Naive thymus-derived CD4-positive, alpha-beta T cell (primary cell): Measurements from ENCODE around the gene FAAH. TPM values are rescaled to one million over a fixed set of nuclear protein-coding genes. Genes with fewer than 3 reads are reported as not detected.

ENCODE experiments used
- ATAC-seq: fragments of 150-1000 bp; cut with Tn5 transposase; 2 replicates; pipeline ENCODE4 v1.10.0; 2021; ENCODE audit warnings: mild to moderate bottlenecking, moderate library complexity
- CTCF ChIA-PET: fragments of 350-600 bp; sonication (Branson Sonifier 250); formaldehyde crosslinking; loops from one replicate; lab custom pipeline; 2021; ENCODE audit warnings: antibody characterized with exemption; lab: Charles Lee
- POLR2A ChIA-PET: fragments of 350-600 bp; sonication (Branson Sonifier 250); formaldehyde crosslinking; loops from one replicate; lab custom pipeline; 2021; ENCODE audit warnings: antibody characterized with exemption, inconsistent platforms; lab: Charles Lee
- DNase-seq, 9 donors: peaks; one replicate each; pipeline versions ENCODE4 v3.0.0 to v3.0.0-alpha.2; 2020 to 2022; ENCODE audit warnings: mixed read lengths in 1 of 9
- H3K27ac ChIP-seq: one replicate; pipeline ENCODE4 v1.7.0; 2013; ENCODE audit warnings: mild to moderate bottlenecking, low read depth, low read length, moderate library complexity
- H3K27me3 ChIP-seq, 2 donors: one replicate each; pipeline ENCODE4 v1.7.0; 2013; ENCODE audit warnings: low read length in 2 of 2, mild to moderate bottlenecking in 2 of 2, moderate library complexity in 2 of 2; ENCODE audit not compliant: control insufficient read depth in 2 of 2, insufficient read depth in 2 of 2
- H3K36me3 ChIP-seq, 3 experiments: 1 replicate in 2 of 3; 2 replicates in 1 of 3; pipeline ENCODE4 v1.7.0; 2013; ENCODE audit warnings: low read length in 3 of 3, mild to moderate bottlenecking in 3 of 3, moderate library complexity in 1 of 3; ENCODE audit not compliant: insufficient read depth in 3 of 3, control insufficient read depth in 2 of 3
- H3K4me1 ChIP-seq, 2 donors: one replicate each; pipeline ENCODE4 v1.7.0; 2013; ENCODE audit warnings: low read length in 2 of 2, mild to moderate bottlenecking in 2 of 2, moderate library complexity in 1 of 2; ENCODE audit not compliant: control insufficient read depth in 2 of 2, insufficient read depth in 2 of 2
- H3K4me3 ChIP-seq: 2 replicates; pipeline ENCODE4 v1.7.0; 2013; ENCODE audit warnings: mild to moderate bottlenecking, low read length
- H3K9me3 ChIP-seq, 3 experiments: 1 replicate in 2 of 3; 2 replicates in 1 of 3; pipeline ENCODE4 v1.7.0; 2013; ENCODE audit warnings: low read length in 3 of 3; ENCODE audit not compliant: control insufficient read depth in 2 of 3
- H3K27ac Mint-ChIP-seq, 9 donors: one replicate each; pipeline ENCODE4 v1.8.0; 2020 to 2022; ENCODE audit warnings: mixed read lengths in 9 of 9, mild to moderate bottlenecking in 8 of 9, moderate library complexity in 5 of 9, inconsistent platforms in 2 of 9
- H3K27me3 Mint-ChIP-seq, 5 donors: one replicate each; pipeline ENCODE4 v1.8.0; 2021 to 2022; ENCODE audit warnings: mixed read lengths in 5 of 5, mild to moderate bottlenecking in 1 of 5
- H3K36me3 Mint-ChIP-seq, 5 donors: one replicate each; pipeline ENCODE4 v1.8.0; 2020 to 2022; ENCODE audit warnings: mixed read lengths in 5 of 5, mild to moderate bottlenecking in 3 of 5, inconsistent platforms in 1 of 5
- H3K4me1 Mint-ChIP-seq, 7 donors: one replicate each; pipeline ENCODE4 v1.8.0; 2020 to 2022; ENCODE audit warnings: mixed read lengths in 7 of 7, mild to moderate bottlenecking in 3 of 7, inconsistent platforms in 1 of 7
- H3K4me3 Mint-ChIP-seq, 10 donors: one replicate each; pipeline ENCODE4 v1.8.0; 2020 to 2022; ENCODE audit warnings: mild to moderate bottlenecking in 10 of 10, mixed read lengths in 10 of 10, moderate library complexity in 6 of 10, inconsistent platforms in 2 of 10
- H3K9me3 Mint-ChIP-seq, 11 donors: one replicate each; pipeline ENCODE4 v1.8.0; 2020 to 2022; ENCODE audit warnings: mixed read lengths in 11 of 11, mild to moderate bottlenecking in 4 of 11, inconsistent platforms in 1 of 11, moderate library complexity in 1 of 11
- intact Hi-C, 2 donors: fragments of 100-400 bp; cut with micrococcal nuclease; formaldehyde crosslinking; loops; one replicate each; pipeline ENCODE4 v1.15.1; 2023
- polyA plus RNA-seq, 2 donors: library from polyadenylated mRNA; unstranded; fragments of 300-500 nt; fragmentation: Illumina TruSeq; gene quantifications; one replicate each; pipeline ENCODE4 v1.2.3, GENCODE V29; 2021
- total RNA-seq, 6 experiments: library from RNA in 5 of 6; stranded (reverse) in 5 of 6; gene quantifications; 1 replicate in 5 of 6; 2 replicates in 1 of 6; pipeline ENCODE4 v1.2.3 and lab custom pipeline; 2021 to 2026

FAAH gene
- total and polyA plus RNA-seq, 7 experiments from 2014 or later: 1.6 to 17.1 (median 8.3) TPM

DNA sequence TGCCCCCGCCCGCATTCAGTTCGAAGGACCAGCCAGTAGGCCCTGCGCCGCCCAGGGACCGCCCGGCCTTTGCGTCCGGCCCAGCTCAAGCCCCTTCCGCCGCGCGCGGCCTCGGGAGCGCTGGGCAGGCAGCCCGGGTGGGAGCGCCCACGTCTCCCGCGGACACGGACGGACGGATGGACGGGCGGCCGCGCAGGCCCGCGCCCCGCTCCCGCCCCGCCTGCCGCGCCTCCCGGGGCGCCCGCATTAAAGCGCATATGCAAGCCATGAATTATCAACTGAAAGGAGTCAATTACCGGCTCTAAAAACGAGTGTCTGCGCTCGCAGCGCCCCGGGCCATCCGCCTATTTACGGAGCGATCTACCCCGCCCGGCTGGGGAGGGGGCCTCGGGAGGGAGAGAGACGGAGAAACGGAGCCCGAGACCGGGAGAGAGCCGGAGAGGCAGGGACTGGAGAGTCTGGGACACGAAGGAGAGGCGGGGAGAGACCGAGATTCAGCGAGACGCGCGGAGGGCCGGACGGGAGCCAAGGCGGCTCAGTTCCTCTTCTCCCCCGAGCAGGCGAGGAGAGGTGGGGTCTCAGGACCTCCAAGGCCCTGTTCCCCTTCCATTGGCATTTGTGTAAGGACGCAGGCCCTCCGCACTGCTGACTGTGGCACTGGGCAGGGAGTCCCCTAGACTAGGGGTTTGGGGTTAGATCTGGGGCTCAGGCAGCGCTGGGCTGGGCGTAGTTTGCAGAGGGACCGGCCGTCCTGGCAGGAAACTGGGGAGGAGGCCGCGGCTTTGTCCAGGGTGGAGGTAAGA lies 54.2 kb downstream of the FAAH start:
- Mint-ChIP-seq H3K36me3 (peaks cover 0 to 5% (median 0%) of the 10 kb centered on the region in 5 donors), H3K27me3 (peaks cover 49 to 80% (median 65%) of the 10 kb centered on the region in 5 donors), H3K4me3 (peak overlapping the region in 8 of 10 donors; percentile 25 to 76 (median 59)), H3K9me3 (no peaks in the 10 kb centered on the region), H3K27ac (no peak overlapping the region), H3K4me1 (peaks cover 6 to 23% (median 16%) of the 10 kb centered on the region in 7 donors)
- ATAC-seq (no peak), DNase-seq (no peak)
- Histone ChIP-seq H3K36me3 (no peaks in the 10 kb centered on the region), H3K4me3 (no peak overlapping the region), H3K9me3 (no peaks in the 10 kb centered on the region), H3K27ac (no peak overlapping the region), H3K4me1 (peaks cover 0 to 3% of the 10 kb centered on the region in 2 donors), H3K27me3 (peaks cover 0 to 16% of the 10 kb centered on the region in 2 donors)
- ChIA-PET CTCF (interaction anchor here (1.0 to 1.9 kb wide), 2 partner anchors 8 to 81 kb away, joined by 3 to 12 read pairs; no protein-coding TSS in a partner anchor), POLR2A (no interaction called here)
- intact Hi-C loops: loop anchor here in 1 of 2 donors (10.0 kb wide), 2 partner anchors 276 to 726 kb away; no protein-coding TSS in a partner anchor

DNA sequence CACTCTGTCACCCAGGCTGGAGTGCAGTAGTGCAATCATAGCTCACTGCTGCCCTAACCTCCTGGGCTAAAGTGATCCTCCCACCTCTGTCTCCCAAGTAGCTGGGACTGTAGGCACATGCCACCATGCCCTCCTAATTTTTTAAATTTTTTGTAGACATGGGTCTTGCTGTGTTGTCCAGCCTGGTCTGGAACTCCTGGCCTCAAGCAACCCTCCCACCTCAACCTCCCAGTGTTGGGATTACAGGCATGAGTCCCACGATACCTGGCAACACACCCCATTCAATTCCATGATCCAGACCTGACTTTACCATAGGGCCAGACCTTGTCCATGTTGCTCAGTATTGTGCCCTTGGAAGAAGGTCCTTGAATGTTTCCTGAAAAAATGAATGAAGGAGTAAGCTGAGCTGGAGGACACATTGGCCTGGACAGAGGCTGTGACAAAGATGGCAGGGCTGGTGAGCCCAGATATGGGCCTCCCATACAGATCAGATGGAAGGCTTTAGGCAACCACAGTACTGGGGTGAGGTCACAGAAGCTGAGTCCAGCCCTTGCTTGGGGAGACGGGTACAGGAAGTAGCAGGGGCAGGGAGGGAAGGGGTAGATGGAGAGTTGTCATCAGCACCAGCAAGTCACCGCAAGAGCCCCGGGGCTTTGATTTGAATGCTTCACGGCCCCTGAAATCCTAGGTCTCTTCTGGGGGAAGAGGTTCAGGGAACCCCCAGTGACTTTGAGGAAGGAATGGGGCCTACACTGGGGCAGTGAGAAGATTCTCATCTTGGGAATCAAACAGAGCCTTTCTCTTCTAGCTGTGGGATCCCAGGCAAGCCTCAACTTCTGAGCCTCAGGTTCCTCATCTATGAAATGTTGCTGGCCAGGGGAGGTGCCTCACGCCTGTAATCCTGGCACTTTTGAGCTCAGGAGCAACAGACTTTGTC lies 55.4 kb downstream of the FAAH start:
- POLR2A ChIA-PET: interaction anchor here (0.7 kb wide), 1 partner anchor 174 kb away, joined by 3 read pairs; no protein-coding TSS in a partner anchor
- no peak overlapping the region for H3K27ac Mint-ChIP-seq

GRCh38 chr1:46450160-46450517 lies 56.0 kb downstream of the FAAH start:
- intact Hi-C loops: no loop called here
- Mint-ChIP-seq H3K4me3 (no peak overlapping the region), H3K4me1 (peaks cover 6 to 22% (median 16%) of the 10 kb centered on the region in 7 donors), H3K27ac (no peak overlapping the region), H3K9me3 (no peaks in the 10 kb centered on the region), H3K27me3 (peaks cover 60 to 81% (median 73%) of the 10 kb centered on the region in 5 donors), H3K36me3 (peaks cover 0 to 5% (median 0%) of the 10 kb centered on the region in 5 donors)
- Histone ChIP-seq H3K27me3 (peaks cover 0 to 16% of the 10 kb centered on the region in 2 donors), H3K36me3 (no peaks in the 10 kb centered on the region), H3K4me1 (peaks cover 0 to 3% of the 10 kb centered on the region in 2 donors), H3K9me3 (no peaks in the 10 kb centered on the region), H3K27ac (no peak overlapping the region), H3K4me3 (no peak overlapping the region)
- DNase-seq: no peak
- ChIA-PET POLR2A (interaction anchor here (0.7 kb wide), 1 partner anchor 173 kb away, joined by 3 read pairs; no protein-coding TSS in a partner anchor), CTCF (no interaction called here)
- ATAC-seq: no peak

More for the DNA sequence above, 55.4 kb downstream of the FAAH start:
- H3K36me3 Mint-ChIP-seq: peaks cover 0 to 5% (median 0%) of the 10 kb centered on the region in 5 donors
- no peak for DNase-seq
- Histone ChIP-seq H3K36me3 (no peaks in the 10 kb centered on the region), H3K4me3 (no peak overlapping the region), H3K27me3 (peaks cover 0 to 16% of the 10 kb centered on the region in 2 donors), H3K9me3 (no peaks in the 10 kb centered on the region), H3K27ac (no peak overlapping the region), H3K4me1 (peaks cover 0 to 3% of the 10 kb centered on the region in 2 donors)
- H3K9me3 Mint-ChIP-seq: no peaks in the 10 kb centered on the region
- no peak for ATAC-seq
- peak overlapping the region in 3 of 10 donors; percentile 13 to 74 (median 60) for H3K4me3 Mint-ChIP-seq
- H3K27me3 Mint-ChIP-seq: peaks cover 53 to 83% (median 69%) of the 10 kb centered on the region in 5 donors
- CTCF ChIA-PET: interaction anchor here (1.0 kb wide), 1 partner anchor 9 kb away, joined by 3 read pairs; no protein-coding TSS in a partner anchor
- intact Hi-C loops: loop anchor here in 1 of 2 donors (10.0 kb wide), 2 partner anchors 275 to 725 kb away; no protein-coding TSS in a partner anchor
- H3K4me1 Mint-ChIP-seq: peaks cover 6 to 22% (median 16%) of the 10 kb centered on the region in 7 donors

DNA sequence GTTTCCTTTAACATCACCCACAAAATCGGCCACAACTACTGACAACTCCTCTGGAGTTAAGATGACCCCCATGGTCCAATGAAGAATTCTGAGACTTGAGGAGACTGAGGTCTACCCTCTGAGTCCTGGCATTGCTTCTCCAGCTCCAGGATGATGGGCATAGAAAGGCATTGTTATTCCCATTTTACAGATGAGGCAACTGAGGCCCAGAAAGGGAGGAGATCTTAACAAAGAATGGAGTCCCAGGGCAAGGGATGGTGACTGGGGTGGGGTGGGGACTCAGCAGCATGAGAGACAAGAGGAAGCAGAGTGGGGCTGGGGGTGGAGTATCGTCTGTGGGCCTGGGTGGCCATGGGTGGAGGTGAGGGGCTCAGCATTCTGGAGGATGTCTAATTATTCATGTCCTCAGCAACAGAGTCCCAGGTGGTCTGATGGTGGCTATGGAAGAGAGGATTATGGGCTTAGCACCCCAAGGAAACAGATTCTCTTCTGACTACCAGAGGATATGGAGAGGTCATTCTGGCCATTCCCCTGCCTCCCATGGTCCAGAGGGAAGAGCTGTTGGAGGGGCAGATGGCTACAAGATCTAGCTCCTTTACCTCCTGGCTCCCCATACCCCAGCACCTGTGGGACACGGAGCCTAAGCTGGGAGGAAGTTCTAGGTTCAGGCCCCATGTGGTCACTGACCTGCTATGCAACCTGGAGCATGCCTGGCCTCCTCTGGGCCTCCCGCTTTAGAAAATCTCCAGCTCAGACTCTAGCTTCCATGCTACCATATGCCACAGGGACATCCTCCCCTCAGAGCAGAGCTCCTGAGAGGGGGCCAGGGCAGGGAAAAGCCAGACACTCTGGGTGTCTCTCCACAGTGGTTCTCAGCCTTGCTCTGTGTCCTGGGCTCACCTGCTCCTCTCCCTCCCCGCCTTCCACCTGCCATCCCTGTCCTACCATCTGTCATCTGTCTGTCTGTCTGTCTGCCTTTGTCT lies 58.1 kb downstream of the FAAH start:
- Histone ChIP-seq H3K27ac (no peak overlapping the region), H3K4me3 (no peak overlapping the region), H3K9me3 (no peaks in the 10 kb centered on the region), H3K27me3 (peaks cover 0 to 14% of the 10 kb centered on the region in 2 donors), H3K36me3 (no peaks in the 10 kb centered on the region), H3K4me1 (peaks cover 0 to 3% of the 10 kb centered on the region in 2 donors)
- Mint-ChIP-seq H3K4me3 (no peak overlapping the region), H3K27me3 (peaks cover 56 to 82% (median 65%) of the 10 kb centered on the region in 5 donors), H3K4me1 (peaks cover under 1 to 17% (median 11%) of the 10 kb centered on the region in 7 donors), H3K9me3 (no peaks in the 10 kb centered on the region), H3K27ac (no peak overlapping the region), H3K36me3 (peaks cover 0 to 5% (median 0%) of the 10 kb centered on the region in 5 donors)
- DNase-seq (no peak), ATAC-seq (no peak)
- ChIA-PET POLR2A (interaction anchor here (0.6 kb wide), 1 partner anchor 68 kb away, joined by 3 read pairs; no protein-coding TSS in a partner anchor), CTCF (no interaction called here)
- intact Hi-C loops: no loop called here

DNA sequence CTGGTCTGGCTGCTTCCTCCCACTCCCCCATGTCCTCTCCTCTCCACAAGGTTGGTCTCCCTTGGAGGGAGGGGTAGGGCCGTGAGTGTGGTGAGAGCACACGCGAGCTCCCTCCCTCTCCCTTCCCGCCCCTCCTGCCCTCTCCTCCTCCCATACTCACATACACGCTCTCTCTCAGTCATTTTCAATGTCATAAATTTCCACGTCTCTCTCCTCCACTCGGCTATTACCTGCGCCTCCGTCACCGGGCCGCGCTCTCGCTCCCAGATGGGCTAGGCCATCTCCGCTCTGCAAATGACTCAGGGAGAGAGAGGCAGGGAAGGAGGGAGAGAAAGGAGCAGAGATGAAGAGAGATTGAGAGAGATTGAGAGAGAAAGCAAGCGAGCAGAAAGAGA lies 58.8 kb downstream of the FAAH start:
- Histone ChIP-seq H3K4me3 (no peak overlapping the region), H3K9me3 (no peaks in the 10 kb centered on the region), H3K27me3 (peaks cover 0 to 7% of the 10 kb centered on the region in 2 donors), H3K36me3 (no peaks in the 10 kb centered on the region), H3K4me1 (no peaks in the 10 kb centered on the region), H3K27ac (no peak overlapping the region)
- H3K4me3 Mint-ChIP-seq: no peak overlapping the region
- ATAC-seq: no peak
- peaks cover 0 to 5% (median 0%) of the 10 kb centered on the region in 5 donors for H3K36me3 Mint-ChIP-seq
- peaks cover 51 to 77% (median 58%) of the 10 kb centered on the region in 5 donors for H3K27me3 Mint-ChIP-seq
- POLR2A ChIA-PET: no interaction called here
- intact Hi-C loops: no loop called here
- H3K9me3 Mint-ChIP-seq: no peaks in the 10 kb centered on the region
- DNase-seq: no peak
- H3K4me1 Mint-ChIP-seq: peaks cover 0 to 10% (median 7%) of the 10 kb centered on the region in 7 donors
- H3K27ac Mint-ChIP-seq: no peak overlapping the region
- CTCF ChIA-PET: no interaction called here
